Dermis microvascular lymphatic vessel endothelial cell (primary cell): ENCODE data around the gene TMTC2. TPM values are rescaled to one million over a fixed set of nuclear protein-coding genes. Genes with fewer than 3 reads are reported as not detected.

Experiments used
- DNase-seq, 2 donors: peaks; one replicate each; pipeline versions ENCODE4 v3.0.0 to v3.0.0-alpha.2; 2010; ENCODE audit warnings: low read depth in 2 of 2
- total RNA-seq: library from RNA; depleted of rRNA; stranded (reverse); fragments of >200 nt; gene quantifications from 2 replicates; pipeline ENCODE4 v1.2.1, GENCODE V29; 2014

The TMTC2 gene
- total RNA-seq, 1 donor from 2014 or later, result 4.9 TPM

DNA sequence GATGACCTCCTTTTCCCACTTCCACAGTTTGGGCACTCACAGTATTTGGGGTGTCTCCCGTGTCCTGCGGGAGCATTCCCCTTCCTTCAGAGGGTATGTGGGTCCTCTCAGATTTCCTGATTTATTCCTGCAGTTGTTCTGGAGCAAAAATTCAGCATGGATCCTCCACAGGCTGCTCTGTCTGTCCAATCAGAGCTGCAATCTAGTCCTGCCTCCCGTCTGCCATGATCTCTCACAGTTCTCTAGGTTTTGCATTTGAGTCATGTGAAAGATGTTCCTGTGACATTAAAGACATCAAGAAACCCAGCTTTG is 435.9 kb downstream of the TMTC2 start:
- DNase-seq, result no peak

DNA sequence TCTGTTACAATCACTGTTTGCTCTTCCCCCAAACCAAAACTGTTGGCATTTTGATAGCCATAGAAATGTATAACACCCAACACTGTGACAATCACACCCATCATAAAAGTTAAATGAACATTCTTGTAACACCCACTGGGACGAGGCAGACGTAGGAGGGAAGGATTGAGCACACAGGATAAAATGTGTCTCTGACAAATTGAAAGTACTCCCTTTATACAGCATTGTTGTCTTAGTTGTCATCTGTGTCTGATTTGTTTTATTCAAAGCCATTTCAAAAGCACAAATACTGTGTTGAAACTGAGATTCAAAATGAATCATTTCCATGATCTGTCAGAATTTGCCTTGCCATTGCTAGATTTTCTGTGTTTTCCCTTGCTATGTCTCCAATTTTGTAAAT is 436.3 kb downstream of the TMTC2 start:
- no peak for DNase-seq

DNA sequence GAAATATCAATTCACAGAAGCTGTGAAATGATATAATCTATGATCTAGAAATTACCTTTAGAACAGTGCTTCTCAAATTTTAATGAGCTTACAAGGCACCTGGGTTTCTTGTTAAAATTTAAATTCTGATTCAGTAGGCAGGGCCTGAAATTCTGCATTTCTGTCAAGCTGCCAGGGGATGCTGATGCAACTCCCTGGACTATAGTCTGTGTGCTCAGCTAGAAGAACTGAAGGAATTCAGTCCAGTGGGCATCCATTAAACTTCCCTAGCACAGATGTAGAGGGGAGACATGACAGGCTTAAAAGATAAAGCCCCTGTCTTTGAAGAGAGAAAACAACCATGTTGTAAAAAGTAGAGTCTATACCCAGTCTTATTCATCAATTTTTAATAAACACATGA is 441.8 kb downstream of the TMTC2 start:
- no peak for DNase-seq

DNA sequence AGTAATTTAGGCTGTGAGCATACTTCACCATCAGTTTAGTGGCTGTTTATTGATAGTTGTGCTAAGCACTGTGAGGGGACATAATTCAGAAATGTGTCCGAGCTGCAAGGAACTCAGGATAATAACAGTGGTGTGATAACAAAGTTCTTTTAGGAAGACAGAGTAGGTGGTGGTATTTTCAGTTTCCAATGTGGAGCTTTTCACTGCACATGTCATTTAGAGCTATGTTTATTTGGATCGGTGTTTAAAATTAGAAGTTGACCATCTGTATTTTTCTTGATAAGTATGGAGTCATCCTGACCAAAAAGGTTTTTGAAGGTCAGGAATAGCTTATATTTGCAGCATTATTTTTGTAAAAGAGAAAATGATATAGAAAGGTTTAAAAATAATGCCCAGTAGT is 443.5 kb downstream of the TMTC2 start:
- DNase-seq, result no peak

DNA sequence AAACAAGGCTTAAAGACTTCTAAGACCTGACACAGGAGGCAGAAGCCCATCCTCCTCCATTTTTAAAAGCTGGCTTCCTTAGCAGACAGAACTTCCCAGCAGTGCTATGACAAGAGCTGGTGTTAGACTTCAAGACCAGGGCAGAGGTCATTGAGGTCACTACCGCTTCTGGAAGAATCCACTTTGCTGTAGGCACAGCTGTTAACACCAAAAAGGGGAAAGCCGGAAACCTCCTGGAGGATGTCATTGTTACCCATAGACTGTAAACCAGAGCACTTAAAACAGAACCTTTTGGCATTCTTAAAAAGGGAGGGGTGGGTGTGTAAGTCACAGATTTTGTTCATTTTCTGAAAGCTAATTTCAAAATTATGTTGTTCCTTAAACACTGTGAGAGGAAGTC is 445.7 kb downstream of the TMTC2 start:
- DNase-seq, result no peak

DNA sequence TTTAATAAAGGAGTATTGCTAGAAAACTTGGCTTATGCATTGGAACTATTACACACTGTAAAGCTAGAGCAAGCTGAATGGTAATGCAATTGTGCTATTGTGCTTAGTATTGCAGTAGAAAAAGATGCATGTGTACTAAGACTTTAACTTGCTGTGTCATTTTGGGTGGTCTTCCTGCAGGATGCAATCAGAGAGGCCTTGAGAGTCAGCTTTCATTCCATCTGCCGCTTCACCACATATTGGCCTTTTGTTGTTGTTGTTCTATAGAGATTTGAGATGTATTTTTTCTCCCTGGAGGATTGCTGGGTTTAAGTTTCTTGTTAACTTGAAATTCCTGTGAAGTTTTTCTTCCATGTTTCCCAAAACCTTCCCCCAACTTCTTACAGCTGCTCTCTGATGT is 449.7 kb downstream of the TMTC2 start:
- no peak for DNase-seq

DNA sequence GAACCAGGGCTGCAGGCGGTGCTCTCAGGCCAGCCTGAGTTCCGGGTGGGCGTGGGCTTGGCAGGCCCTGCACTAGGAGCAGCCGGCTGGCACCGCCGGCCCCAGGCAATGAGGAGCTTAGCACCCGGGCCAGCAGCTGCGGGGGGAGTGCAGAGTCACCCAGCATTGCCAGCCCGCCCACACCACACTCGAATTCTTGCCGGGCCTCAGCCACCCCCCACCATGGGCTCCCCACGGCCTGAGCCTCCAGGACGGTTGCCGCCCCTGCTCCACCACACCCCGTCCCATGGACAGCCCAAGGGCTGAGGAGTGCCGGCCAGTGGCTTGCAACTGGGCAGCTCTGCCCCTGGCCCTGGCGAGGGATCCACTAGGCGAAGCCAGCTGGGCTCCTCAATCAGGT is 453.4 kb downstream of the TMTC2 start:
- DNase-seq, result no peak

DNA sequence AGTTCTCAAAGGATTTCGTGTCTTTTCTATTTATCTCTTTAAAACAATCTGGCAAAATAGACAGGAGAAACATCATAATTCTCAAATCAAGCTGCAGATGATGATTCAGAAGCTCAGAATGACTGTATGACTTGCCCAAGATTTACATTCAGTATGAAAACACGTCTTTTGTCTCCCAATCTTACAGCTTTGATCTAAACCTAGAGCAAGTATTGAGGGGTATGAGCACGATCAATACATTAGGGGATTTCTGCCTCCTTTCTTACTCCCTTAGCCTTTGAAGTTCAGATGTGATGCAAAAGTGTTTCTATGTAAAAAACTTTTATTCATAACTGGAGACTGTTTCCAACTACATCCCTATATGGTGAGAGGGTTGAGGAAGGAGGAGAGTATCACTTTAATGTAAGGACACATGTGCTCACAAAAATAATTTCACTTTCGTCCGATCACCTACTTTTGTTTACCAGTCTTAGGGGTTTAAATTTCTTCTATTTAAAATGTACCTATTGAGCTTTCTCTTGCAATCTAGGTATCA is 454.8 kb downstream of the TMTC2 start:
- no peak for DNase-seq

DNA sequence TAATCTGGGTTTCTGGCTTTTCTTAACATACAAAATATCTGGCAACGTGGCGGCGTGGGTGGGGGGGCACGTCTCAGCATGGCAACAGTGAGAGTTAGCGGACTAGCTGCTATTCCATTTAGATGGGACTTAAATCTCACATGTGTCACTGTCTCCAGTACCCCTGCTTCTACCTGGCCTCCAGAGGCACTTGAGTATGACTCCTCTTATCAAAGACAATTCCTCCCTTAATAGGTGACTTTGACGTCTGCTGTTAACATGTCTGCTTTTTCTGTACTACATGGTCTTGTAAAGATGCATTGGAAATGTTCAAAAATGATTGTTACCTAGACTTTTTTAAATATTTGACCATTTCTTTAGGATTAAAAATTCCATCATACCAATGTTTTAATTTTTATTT is 456.2 kb downstream of the TMTC2 start:
- no peak for DNase-seq

DNA sequence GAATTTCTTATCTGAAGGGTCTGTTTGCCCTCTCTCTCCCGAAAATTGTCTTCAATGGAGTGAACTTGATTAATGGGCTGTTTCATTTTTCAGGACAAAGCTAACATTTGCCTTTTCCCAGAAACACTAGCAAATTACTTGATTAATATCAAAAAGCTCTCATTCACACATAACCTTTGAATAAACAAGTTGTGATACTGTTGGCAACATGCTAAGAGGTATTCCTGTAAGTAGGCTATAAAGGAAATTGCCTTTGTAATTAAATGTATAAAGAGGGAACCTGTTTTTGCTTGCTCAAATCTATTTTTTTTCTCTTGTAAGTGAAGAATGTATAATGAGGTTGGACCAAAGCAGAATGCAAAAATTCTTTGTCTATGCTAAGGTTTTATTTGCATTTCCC is 457.2 kb downstream of the TMTC2 start:
- no peak for DNase-seq

DNA sequence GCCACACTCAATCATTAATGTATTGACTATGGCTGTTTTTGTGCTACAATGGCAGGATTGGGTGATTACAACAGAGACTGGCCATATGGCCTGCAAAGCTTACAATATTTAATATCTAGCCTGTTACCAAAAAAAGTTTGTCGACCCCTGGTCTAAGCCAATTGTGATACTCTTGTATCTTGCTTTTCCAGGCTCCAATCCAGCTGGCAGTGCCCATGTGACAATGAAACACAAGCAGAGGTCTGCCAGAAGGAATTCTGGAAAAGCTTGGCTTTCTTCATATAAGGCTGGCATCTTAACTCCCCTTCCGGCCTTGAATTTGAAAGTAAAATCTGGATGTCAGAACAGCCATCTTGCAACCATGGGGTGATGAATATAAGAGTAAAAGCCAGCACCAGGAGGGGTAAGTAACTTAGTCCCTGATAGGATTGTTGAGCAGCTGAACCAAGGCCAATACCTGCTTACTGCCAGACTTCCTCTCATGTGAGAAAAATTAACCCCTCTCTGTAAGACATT is 458.7 kb downstream of the TMTC2 start:
- DNase-seq, result no peak

DNA sequence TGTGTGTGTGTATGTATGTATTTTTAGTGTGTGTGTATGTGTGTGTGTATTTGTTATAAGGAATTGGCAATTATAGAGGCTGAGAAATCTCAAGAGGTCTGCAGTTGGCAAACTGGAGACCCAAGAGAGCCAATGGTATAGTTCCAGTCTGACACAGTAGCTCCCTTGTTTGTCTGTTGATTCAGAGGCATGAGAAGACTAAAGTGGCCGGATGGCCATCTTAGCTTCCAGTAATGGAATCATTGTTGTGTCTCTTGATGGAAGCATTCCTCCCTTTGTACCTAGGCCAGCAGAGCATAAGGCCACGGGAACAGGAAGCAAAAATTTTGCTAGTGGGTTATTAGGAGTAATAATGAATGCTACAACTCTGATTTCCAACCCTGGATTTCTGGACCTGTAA is 460.6 kb downstream of the TMTC2 start:
- no peak for DNase-seq

DNA sequence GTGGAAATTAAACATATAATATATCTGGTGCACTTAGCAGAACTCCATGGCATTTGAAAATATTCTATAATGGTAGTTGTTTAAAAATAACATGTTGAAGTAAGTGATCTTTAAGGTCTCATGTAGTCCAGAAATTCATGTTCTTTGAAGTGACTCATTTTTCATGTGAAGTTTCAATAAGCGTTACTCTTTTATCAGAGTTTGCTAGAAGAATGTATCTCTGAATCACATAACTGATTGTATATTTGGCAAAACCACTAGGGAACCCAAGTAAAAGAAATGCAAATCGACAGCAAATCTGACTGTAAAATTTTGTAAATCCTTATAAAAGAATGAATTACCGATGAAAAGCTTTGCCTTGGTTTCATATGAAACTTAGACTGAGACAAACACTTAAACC is 463.3 kb downstream of the TMTC2 start:
- DNase-seq, result no peak

DNA sequence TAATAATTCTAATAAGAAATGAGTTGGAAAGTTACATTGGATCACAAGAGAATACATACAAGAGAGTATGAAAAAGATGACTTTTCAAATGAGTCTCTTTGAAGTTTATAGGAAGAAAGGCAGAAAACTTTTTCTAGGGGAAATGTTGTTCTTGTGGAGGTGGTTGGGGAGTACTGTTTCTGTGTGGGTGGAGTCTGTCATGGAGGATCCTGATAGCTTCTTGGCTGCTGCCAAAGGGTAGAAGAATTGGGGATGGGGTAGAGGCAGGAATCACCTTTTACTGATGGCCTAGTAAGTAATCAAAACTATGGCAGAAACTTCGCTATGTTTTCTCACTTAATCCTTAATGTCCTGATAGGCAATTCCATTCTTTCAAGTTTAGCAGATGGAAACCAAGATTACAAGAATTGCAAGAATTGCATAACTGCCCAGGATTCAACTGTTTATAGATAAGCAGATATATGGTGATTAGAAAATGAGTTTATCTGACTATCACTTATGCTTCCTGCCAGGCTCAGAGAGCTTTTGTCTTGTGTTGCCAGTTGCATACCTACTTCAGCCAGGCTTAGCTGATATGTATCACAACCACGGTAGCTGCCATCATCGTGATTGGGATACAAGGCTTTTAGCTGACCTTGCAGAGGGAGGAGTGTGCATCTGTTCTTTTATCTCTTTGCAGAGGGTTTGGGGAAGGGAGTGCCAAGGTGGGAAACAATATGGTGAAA is 463.9 kb downstream of the TMTC2 start:
- no peak for DNase-seq

DNA sequence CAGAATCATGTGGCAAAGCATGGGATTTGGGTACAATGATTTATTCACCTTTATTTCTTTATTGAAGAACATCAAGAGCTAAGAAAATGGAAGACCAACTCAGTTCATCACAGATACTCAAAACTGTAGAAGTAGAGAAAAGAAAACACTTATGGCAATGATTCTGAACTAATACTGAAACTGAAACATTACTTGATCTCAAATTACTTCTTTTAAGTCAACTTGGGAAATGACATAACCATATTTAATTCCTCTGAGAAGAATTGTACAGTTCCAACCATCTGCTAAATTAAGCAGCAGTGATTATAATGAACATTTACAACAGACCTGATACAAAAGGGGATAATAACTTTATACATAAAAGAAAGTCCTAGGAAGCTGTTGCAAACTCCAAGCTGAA is 466.5 kb downstream of the TMTC2 start:
- DNase-seq, result no peak

DNA sequence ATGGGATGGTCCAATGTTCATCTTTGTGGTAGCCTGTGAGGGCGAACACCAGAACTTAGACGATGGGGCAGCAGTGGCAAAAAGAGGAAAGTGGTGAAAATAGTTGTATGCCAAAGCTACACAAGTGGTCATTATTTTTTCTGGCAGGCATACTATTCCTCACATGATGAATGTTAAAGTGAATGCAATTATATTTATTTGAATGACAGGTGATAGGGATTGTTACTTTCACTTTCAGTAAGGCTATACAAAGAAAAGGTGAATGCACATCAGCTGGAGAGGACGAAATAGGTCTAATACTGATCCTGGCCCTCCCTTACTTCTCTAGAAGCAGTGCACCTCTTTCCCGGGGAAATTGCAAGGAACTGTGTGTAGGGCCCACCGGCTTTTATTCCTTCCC is 470.1 kb downstream of the TMTC2 start:
- no peak for DNase-seq

DNA sequence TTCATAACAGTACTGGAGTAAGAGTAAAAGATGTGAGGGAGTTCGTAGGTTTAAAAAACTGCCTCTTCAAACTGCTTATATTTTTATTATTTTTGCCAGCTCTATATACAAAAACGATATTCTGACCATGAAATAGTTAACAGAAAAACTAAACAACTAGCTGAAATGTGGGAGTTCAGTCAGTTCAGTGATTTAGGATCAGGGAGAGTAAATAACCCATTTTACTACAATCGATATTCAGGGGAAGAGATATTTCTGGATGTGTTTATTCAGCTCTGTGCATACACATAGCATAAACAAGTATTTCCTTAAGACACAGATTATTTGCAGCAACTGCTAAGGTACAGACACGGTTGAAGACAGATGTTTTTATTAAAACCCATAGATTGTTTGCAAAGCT is 470.9 kb downstream of the TMTC2 start:
- DNase-seq, result no peak

DNA sequence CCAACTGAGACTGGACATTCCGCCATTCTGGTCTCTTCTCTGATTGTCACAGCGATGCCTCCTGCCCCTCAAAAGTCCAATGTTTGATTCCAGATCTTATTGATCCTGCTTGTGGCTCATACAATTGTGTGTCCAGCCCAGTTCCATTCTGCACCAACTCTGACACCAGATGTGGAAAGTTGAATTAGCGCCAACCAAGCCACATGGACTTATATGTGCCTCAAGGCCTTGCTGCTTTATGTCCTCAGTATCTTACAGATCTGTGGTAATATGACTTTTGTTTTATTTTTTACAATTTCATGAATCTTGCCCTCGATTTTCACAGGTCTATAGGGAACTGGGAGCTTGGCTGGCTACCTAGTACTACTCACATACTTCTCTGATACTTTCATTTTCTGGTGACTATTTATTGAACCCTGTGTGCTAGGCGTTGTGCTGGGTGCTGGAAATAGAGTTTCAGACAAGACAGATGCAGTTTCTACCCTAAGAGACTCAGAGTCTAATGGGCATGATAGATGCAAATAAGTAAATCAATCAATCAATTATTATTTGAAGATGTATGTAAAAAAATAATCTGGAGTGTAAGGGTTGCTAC is 472.0 kb downstream of the TMTC2 start:
- no peak for DNase-seq

DNA sequence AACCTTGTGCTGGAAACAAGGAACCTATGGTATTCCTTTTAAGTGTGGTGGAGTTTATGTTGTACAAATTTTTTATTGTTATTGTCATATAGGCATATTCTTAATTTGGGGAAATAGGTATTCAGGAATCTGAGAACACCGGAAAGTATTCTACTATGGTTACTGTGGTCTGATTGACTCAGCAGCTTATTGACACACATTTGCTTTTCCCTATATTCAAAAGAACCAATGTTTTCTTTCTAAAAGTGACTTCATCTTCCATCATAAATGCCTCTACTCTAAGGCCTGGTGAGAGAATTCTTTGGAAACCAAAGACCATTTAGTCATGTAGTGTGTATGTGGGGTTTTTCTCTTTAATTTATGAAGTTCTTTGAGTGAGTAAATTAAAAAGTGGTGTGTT is 474.8 kb downstream of the TMTC2 start:
- no peak for DNase-seq

DNA sequence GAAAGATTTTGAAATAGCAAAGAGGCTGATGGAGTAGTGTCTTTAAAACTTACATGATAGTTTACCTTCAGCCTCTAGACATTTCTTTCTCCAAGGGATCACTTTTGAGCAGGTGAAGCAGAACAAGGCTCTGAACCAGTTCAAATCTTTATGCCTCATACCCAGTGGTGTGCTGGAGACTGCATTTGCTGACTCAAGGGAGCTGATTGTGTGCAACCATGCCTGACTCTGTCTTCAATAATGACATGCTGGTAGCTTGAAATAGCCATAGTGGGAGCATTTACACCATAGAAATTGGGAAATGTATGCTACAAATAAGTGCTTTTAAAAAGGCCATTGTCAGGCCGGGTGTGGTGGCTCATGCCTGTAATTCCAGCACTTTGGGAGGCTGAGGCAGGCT is 482.0 kb downstream of the TMTC2 start:
- no peak for DNase-seq

DNA sequence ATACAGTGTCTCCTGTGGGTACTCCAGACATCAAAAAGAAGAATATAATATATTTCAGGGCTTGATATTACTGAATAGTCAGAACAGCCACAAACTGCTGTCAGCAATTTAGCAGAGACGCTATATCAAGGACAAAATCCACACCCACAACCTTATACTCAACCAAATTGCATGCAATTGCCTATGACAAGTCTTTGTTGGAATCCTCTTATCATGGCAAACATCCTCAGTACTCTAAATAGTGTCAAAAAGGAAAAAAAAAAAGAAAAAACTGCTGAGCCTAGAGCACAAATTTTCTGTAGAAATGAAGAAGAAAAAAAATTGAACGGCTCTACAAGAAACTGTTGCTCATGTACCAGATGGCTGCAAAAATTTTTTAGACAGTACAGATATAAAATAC is 485.7 kb downstream of the TMTC2 start:
- DNase-seq, result no peak

DNA sequence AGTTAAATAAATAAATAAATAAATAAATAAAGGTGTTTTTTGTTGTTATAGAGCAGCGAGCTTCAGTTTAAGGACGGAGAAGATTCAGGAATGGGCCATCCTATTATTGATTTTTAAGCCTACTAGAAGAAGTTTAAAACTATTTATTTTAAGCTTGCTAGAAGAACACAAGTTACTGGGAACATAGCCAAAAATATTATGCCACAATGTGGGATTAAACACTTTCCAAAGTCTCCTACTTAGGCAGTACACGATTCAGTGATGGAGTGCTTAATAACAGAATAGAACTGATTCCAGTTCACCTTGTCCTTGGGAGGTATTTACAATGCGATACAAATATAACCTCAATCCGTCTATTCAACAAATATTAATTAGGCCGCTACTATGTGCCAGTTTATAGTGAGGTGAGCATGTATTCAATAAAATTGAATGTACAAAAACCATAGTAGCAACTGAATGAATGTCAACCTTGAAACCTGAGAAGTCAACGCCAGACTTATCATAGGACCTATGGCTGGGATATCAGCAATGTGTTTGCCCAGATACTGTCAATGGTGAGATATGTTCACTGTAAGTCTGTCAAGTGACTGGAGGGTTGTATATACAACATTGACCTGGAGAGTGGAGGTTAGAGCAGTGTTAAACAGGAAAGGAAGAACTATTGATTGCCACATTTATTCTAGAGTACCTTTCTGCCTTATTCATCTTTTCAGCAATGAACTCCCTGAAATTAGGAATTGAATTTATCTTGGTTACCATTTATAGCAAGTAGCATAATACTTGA is 486.4 kb downstream of the TMTC2 start:
- DNase-seq, result no peak

DNA sequence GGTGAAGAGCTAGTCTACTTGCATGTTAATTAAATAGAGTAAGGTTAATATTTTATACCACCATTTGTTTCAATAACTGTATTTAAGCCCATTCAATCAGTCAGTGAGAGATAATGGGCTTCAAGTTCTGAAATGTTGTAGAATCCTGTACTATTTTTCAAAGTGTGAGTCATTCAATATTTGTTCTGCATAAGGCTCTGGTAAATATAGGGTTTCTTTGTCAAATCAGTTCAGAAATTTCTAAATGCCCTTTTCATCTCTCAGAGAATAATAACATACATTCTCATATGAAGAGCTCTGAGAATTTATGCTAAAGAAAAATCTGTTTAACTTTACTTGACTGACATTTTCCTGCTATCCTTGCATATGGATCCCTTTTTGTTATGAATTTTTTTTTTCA is 493.3 kb downstream of the TMTC2 start:
- no peak for DNase-seq
